ENCODE measurements around the gene PTPRM. TPM values are rescaled to one million over a fixed set of nuclear protein-coding genes. Genes with fewer than 3 reads are reported as not detected.

Gene PTPRM
- total RNA-seq, 1 donor from 2014 or later = 13.9 TPM

DNA sequence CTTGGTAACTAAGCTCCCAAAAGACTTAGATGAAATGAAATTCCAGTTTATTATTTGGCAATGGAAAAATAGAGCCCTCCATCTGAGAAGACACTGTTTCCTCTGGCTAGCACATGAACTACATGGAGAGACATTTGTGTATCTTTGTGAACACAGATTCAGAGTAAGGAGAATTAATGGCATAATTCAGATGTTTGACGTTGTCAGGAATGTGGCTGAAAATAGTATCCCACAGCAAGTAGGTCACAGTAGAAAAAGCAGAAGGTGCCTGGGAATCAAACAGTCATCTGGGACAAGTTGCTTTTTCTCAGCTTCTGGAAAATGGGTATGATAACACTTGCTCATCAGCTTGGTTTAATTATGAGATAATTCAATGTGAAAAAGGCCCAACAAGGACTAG, 288.6 kb downstream of the PTPRM start:
- DNase-seq (ENCODE audit: low spot score) = no peak
- H3K9ac ChIP-seq = no peak overlapping the region
- no peak overlapping the region for H3K4me2 ChIP-seq
- H3F3A ChIP-seq (ENCODE audit: low read depth) = no peaks in the 10 kb centered on the region
- no peaks in the 10 kb centered on the region for H3K79me2 ChIP-seq (ENCODE audit: low read depth)
- no peaks in the 10 kb centered on the region for H3K27me3 ChIP-seq
- no peak overlapping the region for H2AFZ ChIP-seq (replicated peaks)
- TF ChIP-seq, protein P1, sequence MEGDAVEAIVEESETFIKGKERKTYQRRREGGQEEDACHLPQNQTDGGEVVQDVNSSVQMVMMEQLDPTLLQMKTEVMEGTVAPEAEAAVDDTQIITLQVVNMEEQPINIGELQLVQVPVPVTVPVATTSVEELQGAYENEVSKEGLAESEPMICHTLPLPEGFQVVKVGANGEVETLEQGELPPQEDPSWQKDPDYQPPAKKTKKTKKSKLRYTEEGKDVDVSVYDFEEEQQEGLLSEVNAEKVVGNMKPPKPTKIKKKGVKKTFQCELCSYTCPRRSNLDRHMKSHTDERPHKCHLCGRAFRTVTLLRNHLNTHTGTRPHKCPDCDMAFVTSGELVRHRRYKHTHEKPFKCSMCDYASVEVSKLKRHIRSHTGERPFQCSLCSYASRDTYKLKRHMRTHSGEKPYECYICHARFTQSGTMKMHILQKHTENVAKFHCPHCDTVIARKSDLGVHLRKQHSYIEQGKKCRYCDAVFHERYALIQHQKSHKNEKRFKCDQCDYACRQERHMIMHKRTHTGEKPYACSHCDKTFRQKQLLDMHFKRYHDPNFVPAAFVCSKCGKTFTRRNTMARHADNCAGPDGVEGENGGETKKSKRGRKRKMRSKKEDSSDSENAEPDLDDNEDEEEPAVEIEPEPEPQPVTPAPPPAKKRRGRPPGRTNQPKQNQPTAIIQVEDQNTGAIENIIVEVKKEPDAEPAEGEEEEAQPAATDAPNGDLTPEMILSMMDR (IDR thresholded peaks at IDR 0.05) = no peak
- TF ChIP-seq EZH2 (IDR thresholded peaks at IDR 0.05) (no peak), EZH2phosphoT487 (IDR thresholded peaks at IDR 0.05) (no peak)
- no peaks in the 10 kb centered on the region for H3K9me3 ChIP-seq (ENCODE audit: low read depth)
- H3K4me3 ChIP-seq = no peak overlapping the region
- no peak overlapping the region for H3K27ac ChIP-seq
- Mint-ChIP-seq H3K36me3 (peaks cover 4% of the 10 kb centered on the region), H3K4me1 (no peaks in the 10 kb centered on the region), H3K4me3 (no peak overlapping the region), H3K27ac (no peak overlapping the region), H3K9me3 (peaks cover 16% of the 10 kb centered on the region), H3K27me3 (ENCODE audit: insufficient read depth, low read depth) (peaks cover 2% of the 10 kb centered on the region)
- H3K4me1 ChIP-seq = peaks cover 5% of the 10 kb centered on the region
- H4K20me1 ChIP-seq (ENCODE audit: low read depth) = no peaks in the 10 kb centered on the region
- H3K36me3 ChIP-seq = no peaks in the 10 kb centered on the region

DNA sequence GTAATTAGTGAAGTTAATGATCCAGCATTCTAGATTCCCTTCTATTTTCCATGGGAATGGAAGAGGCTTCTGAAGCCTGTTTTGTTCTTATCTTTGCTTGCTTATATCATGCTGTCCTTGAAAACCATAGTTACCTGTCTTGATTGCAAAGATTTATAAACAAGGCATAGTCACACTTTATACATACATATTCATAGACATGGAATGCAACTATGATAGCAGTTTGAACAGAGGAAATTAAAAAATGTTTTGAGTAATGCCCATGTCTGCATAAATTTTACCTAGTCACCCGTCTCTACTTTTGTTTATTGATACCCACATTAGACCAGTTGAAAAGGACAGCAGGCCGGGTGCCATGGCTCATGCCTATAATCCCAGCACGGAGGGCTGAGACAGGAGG, 289.0 kb downstream of the PTPRM start:
- H3K79me2 ChIP-seq (ENCODE audit: low read depth) = no peaks in the 10 kb centered on the region
- H3K9me3 ChIP-seq (ENCODE audit: low read depth) = no peaks in the 10 kb centered on the region
- no peak overlapping the region for H3K27ac ChIP-seq
- DNase-seq (ENCODE audit: low spot score) = no peak
- Mint-ChIP-seq H3K4me1 (no peaks in the 10 kb centered on the region), H3K27me3 (ENCODE audit: insufficient read depth, low read depth) (peaks cover 5% of the 10 kb centered on the region), H3K9me3 (peaks cover 13% of the 10 kb centered on the region), H3K36me3 (peaks cover under 1% of the 10 kb centered on the region), H3K27ac (no peak overlapping the region), H3K4me3 (no peak overlapping the region)
- peaks cover 5% of the 10 kb centered on the region for H3K4me1 ChIP-seq
- H3K27me3 ChIP-seq = no peaks in the 10 kb centered on the region
- no peak overlapping the region for H3K4me2 ChIP-seq
- no peaks in the 10 kb centered on the region for H3F3A ChIP-seq (ENCODE audit: low read depth)
- H4K20me1 ChIP-seq (ENCODE audit: low read depth) = no peaks in the 10 kb centered on the region
- H3K4me3 ChIP-seq = no peak overlapping the region
- H3K36me3 ChIP-seq = no peaks in the 10 kb centered on the region
- H3K9ac ChIP-seq = no peak overlapping the region
- TF ChIP-seq EZH2phosphoT487 (IDR thresholded peaks at IDR 0.05) = no peak
- H2AFZ ChIP-seq (replicated peaks) = no peak overlapping the region

DNA sequence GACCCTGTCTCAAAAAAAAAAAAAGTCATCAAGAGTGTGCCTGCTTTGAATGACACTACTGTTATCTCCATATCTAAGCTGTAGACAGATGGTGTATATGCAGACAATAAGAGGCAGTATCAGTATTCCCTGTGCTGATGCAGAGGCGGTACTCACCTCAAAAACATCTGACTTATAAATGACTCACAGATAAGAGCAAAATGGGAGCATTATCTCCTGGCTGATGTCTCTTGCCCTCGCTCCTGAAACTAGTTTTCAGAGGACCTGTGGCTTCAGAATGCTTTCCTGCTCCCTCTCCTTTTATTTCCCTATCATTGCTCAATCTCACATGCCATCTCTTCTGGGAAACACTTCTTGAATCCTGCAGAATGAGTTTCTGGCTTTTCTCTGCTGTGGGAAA, 289.6 kb downstream of the PTPRM start:
- H3F3A ChIP-seq (ENCODE audit: low read depth) = no peaks in the 10 kb centered on the region
- H3K4me3 Mint-ChIP-seq = no peak overlapping the region
- H3K27me3 Mint-ChIP-seq (ENCODE audit: insufficient read depth, low read depth) = peaks cover 5% of the 10 kb centered on the region

DNA sequence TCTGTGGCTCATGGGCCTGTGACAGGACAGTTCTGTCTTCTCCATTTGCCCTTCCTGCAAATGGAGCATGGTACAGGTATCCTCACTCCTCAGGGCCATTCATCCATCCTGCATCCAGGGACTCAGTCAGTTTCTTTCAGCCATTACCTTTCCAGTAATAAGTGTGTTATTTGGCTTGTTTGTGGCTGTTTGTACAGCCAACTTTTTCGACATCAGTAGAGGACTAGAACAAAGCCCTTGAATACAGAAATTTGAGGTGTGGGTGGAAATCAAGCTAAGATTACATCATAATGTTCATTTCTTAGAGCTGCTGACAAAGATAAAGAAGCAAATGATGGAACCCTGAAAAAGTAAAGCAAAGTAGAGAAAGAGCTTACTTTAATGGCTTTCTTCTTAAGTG, 290.4 kb downstream of the PTPRM start:
- no peak for DNase-seq (ENCODE audit: low spot score)
- Mint-ChIP-seq H3K36me3 (no peaks in the 10 kb centered on the region), H3K9me3 (peaks cover under 1% of the 10 kb centered on the region), H3K27ac (no peak overlapping the region), H3K4me3 (no peak overlapping the region), H3K27me3 (ENCODE audit: insufficient read depth, low read depth) (peaks cover 5% of the 10 kb centered on the region), H3K4me1 (no peaks in the 10 kb centered on the region)
- TF ChIP-seq EZH2phosphoT487 (IDR thresholded peaks at IDR 0.05) (no peak), EZH2 (IDR thresholded peaks at IDR 0.05) (no peak)
- TF ChIP-seq, protein P1 (IDR thresholded peaks at IDR 0.05) = no peak
- Histone ChIP-seq H3K36me3 (no peaks in the 10 kb centered on the region), H3K4me3 (no peak overlapping the region), H4K20me1 (ENCODE audit: low read depth) (no peaks in the 10 kb centered on the region), H3K9me3 (ENCODE audit: low read depth) (no peaks in the 10 kb centered on the region), H3K79me2 (ENCODE audit: low read depth) (no peaks in the 10 kb centered on the region), H3K4me2 (no peak overlapping the region), H3K9ac (no peak overlapping the region), H3K27me3 (no peaks in the 10 kb centered on the region), H3F3A (ENCODE audit: low read depth) (no peaks in the 10 kb centered on the region), H3K27ac (no peak overlapping the region), H3K4me1 (peaks cover 5% of the 10 kb centered on the region), H2AFZ (replicated peaks) (no peak overlapping the region)

More for the DNA sequence above, 289.6 kb downstream of the PTPRM start:
- Histone ChIP-seq H3K4me1 (peaks cover 5% of the 10 kb centered on the region), H3K36me3 (no peaks in the 10 kb centered on the region), H3K4me2 (no peak overlapping the region), H3K27me3 (no peaks in the 10 kb centered on the region), H3K9me3 (ENCODE audit: low read depth) (no peaks in the 10 kb centered on the region), H2AFZ (replicated peaks) (no peak overlapping the region), H3K9ac (no peak overlapping the region), H3K4me3 (no peak overlapping the region), H4K20me1 (ENCODE audit: low read depth) (no peaks in the 10 kb centered on the region), H3K79me2 (ENCODE audit: low read depth) (no peaks in the 10 kb centered on the region), H3K27ac (no peak overlapping the region)
- DNase-seq (ENCODE audit: low spot score) = no peak
- H3K36me3 Mint-ChIP-seq = no peaks in the 10 kb centered on the region
- TF ChIP-seq EZH2phosphoT487 (IDR thresholded peaks at IDR 0.05) (no peak), EZH2 (IDR thresholded peaks at IDR 0.05) (no peak)
- TF ChIP-seq, protein P1 (IDR thresholded peaks at IDR 0.05) = no peak
- no peak overlapping the region for H3K27ac Mint-ChIP-seq
- no peaks in the 10 kb centered on the region for H3K4me1 Mint-ChIP-seq
- H3K9me3 Mint-ChIP-seq = peaks cover 9% of the 10 kb centered on the region

Data from neural progenitor cell (in vitro differentiated cells).